GM12872 (cell line): ENCODE data around the gene B3GALT5.

Experiments
- CTCF ChIP-seq: IDR thresholded peaks from 3 replicates; pipeline ENCODE4 v1.5.1; 2011; ENCODE audit warnings: low read depth, mild to moderate bottlenecking, low read length, moderate library complexity; ENCODE audit not compliant: insufficient read depth

B3GALT5 gene

GRCh38 chr21:39669976-39670661 lies 57.4 kb downstream of the B3GALT5 start:
- no peak for TF ChIP-seq CTCF

GRCh38 chr21:39670701-39671100 lies 58.0 kb downstream of the B3GALT5 start:
- TF ChIP-seq CTCF = no peak

GRCh38 chr21:39671986-39672385 lies 59.2 kb downstream of the B3GALT5 start:
- no peak for TF ChIP-seq CTCF

- no peak for TF ChIP-seq CTCF
Observed at GRCh38 chr21:39673163-39673562, 60.4 kb downstream of the B3GALT5 start.

- TF ChIP-seq CTCF = no peak
Observed at GRCh38 chr21:39673736-39674135, 61.0 kb downstream of the B3GALT5 start.

GRCh38 chr21:39674801-39675200 lies 62.1 kb downstream of the B3GALT5 start:
- TF ChIP-seq CTCF = no peak

GRCh38 chr21:39675590-39675989 lies 62.9 kb downstream of the B3GALT5 start:
- no peak for TF ChIP-seq CTCF
